ENCODE measurements around the gene CRYBA2.

The CRYBA2 gene

DNA sequence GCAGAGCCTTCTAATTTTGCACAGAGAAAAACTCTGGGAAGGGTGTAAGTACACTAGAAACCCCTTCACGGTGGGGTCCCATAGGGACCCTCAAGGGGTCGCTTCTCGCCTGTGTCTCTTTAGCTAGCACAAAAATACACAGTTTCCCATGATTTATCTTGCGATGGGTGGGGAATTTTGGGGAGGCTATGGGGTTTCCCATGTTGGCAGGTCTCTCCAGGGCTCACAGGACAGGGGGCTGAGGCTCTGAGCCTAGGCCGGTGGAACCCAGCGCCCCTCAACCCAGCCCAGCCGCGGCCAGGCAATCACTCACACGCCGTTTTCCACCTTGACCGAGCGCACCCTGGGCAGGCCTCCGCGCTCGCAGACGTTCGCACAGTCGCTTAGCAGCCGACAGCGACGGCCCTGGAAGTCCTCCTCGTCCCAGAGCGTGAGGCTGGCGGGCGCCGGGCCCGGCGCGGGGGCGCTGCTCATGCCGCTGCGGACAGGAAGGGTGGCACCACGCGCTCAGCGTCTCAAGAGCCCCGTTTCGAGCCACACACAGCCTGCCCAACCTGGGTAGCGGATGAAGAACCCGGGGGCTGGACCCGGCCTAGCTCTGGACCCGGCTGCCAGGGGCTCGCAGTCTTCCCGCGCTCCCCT lies 398 bp downstream of the CRYBA2 start:
- no peak overlapping the region for H3K4me3 ChIP-seq (ENCODE audit: low read length)
- TF ChIP-seq, protein P1, sequence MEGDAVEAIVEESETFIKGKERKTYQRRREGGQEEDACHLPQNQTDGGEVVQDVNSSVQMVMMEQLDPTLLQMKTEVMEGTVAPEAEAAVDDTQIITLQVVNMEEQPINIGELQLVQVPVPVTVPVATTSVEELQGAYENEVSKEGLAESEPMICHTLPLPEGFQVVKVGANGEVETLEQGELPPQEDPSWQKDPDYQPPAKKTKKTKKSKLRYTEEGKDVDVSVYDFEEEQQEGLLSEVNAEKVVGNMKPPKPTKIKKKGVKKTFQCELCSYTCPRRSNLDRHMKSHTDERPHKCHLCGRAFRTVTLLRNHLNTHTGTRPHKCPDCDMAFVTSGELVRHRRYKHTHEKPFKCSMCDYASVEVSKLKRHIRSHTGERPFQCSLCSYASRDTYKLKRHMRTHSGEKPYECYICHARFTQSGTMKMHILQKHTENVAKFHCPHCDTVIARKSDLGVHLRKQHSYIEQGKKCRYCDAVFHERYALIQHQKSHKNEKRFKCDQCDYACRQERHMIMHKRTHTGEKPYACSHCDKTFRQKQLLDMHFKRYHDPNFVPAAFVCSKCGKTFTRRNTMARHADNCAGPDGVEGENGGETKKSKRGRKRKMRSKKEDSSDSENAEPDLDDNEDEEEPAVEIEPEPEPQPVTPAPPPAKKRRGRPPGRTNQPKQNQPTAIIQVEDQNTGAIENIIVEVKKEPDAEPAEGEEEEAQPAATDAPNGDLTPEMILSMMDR (conservative IDR thresholded peaks at IDR 0.05; ENCODE audit: low read depth, low read length) = no peak
- DNase-seq (ENCODE audit: low read depth) = no peak

- no peak for DNase-seq (ENCODE audit: low read depth)
- H3K4me3 ChIP-seq (ENCODE audit: low read length) = no peak overlapping the region
- TF ChIP-seq, protein P1 (conservative IDR thresholded peaks at IDR 0.05; ENCODE audit: low read depth, low read length) = no peak
Observed at GRCh38 chr2:218992196-218992595, 1.0 kb downstream of the CRYBA2 start.

DNA sequence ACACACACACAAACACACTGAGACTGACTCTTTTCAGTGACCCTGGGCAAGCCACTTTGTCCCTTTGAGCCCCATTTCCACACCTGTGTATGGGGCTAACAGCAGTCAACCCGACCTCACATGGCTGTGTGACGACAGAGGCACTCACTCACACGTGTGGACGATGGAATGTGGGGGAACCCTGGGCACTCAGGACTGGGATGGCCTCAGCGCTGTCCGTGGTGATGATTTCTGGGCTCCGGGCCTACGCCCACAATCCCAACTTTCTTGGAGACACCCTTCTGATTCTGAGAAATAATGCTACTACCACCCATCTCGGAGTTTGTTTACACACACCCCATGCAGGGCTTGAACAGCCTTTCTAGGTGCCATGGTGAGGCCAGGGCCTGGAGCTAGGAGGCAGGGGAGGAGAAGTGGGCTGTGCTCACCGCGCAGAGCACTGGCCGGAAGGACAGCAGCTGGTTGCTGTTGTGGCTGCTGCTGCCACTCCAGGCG lies 1.5 kb downstream of the CRYBA2 start:
- no peak for DNase-seq (ENCODE audit: low read depth)

GRCh38 chr2:218990612-218991011 lies 2.6 kb downstream of the CRYBA2 start:
- no peak overlapping the region for H3K4me3 ChIP-seq (ENCODE audit: low read length)
- TF ChIP-seq, protein P1 (conservative IDR thresholded peaks at IDR 0.05; ENCODE audit: low read depth, low read length) = no peak
- DNase-seq (ENCODE audit: low read depth) = no peak

More for the DNA sequence above, 1.5 kb downstream of the CRYBA2 start:
- no peak overlapping the region for H3K4me3 ChIP-seq (ENCODE audit: low read length)
- TF ChIP-seq, protein P1 (conservative IDR thresholded peaks at IDR 0.05; ENCODE audit: low read depth, low read length) = no peak

- no peak overlapping the region for H3K4me3 ChIP-seq (ENCODE audit: low read length)
- DNase-seq (ENCODE audit: low read depth) = no peak
Observed at GRCh38 chr2:218990052-218990451, 3.2 kb downstream of the CRYBA2 start.

GRCh38 chr2:218988650-218989049 lies 4.6 kb downstream of the CRYBA2 start:
- DNase-seq (ENCODE audit: low read depth) = no peak
- no peak overlapping the region for H3K4me3 ChIP-seq (ENCODE audit: low read length)
- TF ChIP-seq, protein P1 (conservative IDR thresholded peaks at IDR 0.05; ENCODE audit: low read depth, low read length) = no peak

More at GRCh38 chr2:218990052-218990451, 3.2 kb downstream of the CRYBA2 start:
- TF ChIP-seq, protein P1 (conservative IDR thresholded peaks at IDR 0.05; ENCODE audit: low read depth, low read length) = no peak

DNA sequence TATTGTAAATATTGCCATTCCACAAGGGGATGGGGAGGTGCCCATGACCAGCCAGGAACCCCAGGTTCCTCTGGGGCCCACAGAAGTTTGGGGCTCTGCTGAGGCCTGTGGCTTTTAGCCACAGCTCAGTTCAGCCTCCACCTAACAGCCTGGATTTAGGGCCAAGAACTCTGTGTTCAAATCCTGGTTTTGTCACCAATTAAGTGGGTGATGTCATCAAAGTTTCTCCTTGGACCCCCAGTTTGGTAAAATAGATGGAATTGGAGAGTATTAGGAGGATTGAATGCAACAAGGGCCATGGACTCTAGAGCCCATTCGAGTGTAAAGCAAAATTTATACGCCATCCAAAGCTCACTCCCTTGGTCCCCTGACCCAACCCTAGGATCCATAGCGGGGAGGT lies 5.1 kb downstream of the CRYBA2 start:
- no peak overlapping the region for H3K4me3 ChIP-seq (ENCODE audit: low read length)
- no peak for DNase-seq (ENCODE audit: low read depth)
- TF ChIP-seq, protein P1 (conservative IDR thresholded peaks at IDR 0.05; ENCODE audit: low read depth, low read length) = no peak
